Neutrophil (primary cell): ENCODE measurements around the gene ARHGAP25.

Experiments
- H3K27ac ChIP-seq: fragments of 200-600 bp; sonication (generic); 2 replicates; pipeline ENCODE4 v1.5.1; 2016; ENCODE audit warnings: mild to moderate bottlenecking, moderate library complexity
- H3K27me3 ChIP-seq: fragments of 200-600 bp; sonication (generic); 2 replicates; pipeline ENCODE4 v1.6.0; 2016; ENCODE audit warnings: mild to moderate bottlenecking
- H3K36me3 ChIP-seq: fragments of 200-600 bp; sonication (generic); 2 replicates; pipeline ENCODE4 v1.5.1; 2017
- H3K4me1 ChIP-seq, 2 experiments: fragments of 200-600 bp in 1 of 2; sonication (generic) in 1 of 2; 1 replicate in 1 of 2; 2 replicates in 1 of 2; pipeline versions ENCODE4 v1.5.1 to v1.6.1; 2013 to 2016; ENCODE audit warnings: low read depth in 1 of 2, low read length in 1 of 2, mild to moderate bottlenecking in 1 of 2, moderate library complexity in 1 of 2; ENCODE audit not compliant: control insufficient read depth in 1 of 2, insufficient read depth in 1 of 2
- H3K4me3 ChIP-seq, 2 experiments: fragments of 200-600 bp in 1 of 2; sonication (generic) in 1 of 2; 1 replicate in 1 of 2; 2 replicates in 1 of 2; pipeline ENCODE4 v1.5.1; 2013 to 2016; ENCODE audit warnings: low read depth in 1 of 2, low read length in 1 of 2, mild to moderate bottlenecking in 1 of 2, moderate library complexity in 1 of 2
- H3K9me3 ChIP-seq: fragments of 200-600 bp; sonication (generic); 2 replicates; pipeline ENCODE4 v1.5.1; 2016
- CTCF ChIP-seq: fragments of 200-600 bp; sonication (generic); IDR thresholded peaks from 2 replicates; pipeline ENCODE4 v1.5.1; 2016; ENCODE audit warnings: antibody characterized with exemption

The ARHGAP25 gene

GRCh38 chr2:68767996-68768395, 33.4 kb downstream of the ARHGAP25 start:
- Histone ChIP-seq H3K27me3 (no peaks in the 10 kb centered on the region), H3K27ac (peak overlapping the region; percentile 99), H3K4me1 (peaks cover 100% of the 10 kb centered on the region in 2 experiments), H3K9me3 (no peaks in the 10 kb centered on the region), H3K4me3 (peak overlapping the region; percentile 49 to 57), H3K36me3 (no peaks in the 10 kb centered on the region)
- TF ChIP-seq CTCF: no peak

GRCh38 chr2:68768461-68768860, 33.9 kb downstream of the ARHGAP25 start:
- Histone ChIP-seq H3K36me3 (no peaks in the 10 kb centered on the region), H3K27ac (peak overlapping the region; percentile 99), H3K4me3 (peak overlapping the region; percentile 16 to 56), H3K27me3 (no peaks in the 10 kb centered on the region), H3K9me3 (no peaks in the 10 kb centered on the region), H3K4me1 (peaks cover 100% of the 10 kb centered on the region in 2 experiments)
- no peak for TF ChIP-seq CTCF

GRCh38 chr2:68768951-68769350, 34.3 kb downstream of the ARHGAP25 start:
- no peak for TF ChIP-seq CTCF
- H3K4me3 ChIP-seq: peak overlapping the region; percentile 16 to 56
- H3K27me3 ChIP-seq: no peaks in the 10 kb centered on the region
- peak overlapping the region; percentile 99 for H3K27ac ChIP-seq
- H3K36me3 ChIP-seq: no peaks in the 10 kb centered on the region
- H3K4me1 ChIP-seq: peaks cover 100% of the 10 kb centered on the region in 2 experiments
- H3K9me3 ChIP-seq: no peaks in the 10 kb centered on the region

- H3K9me3 ChIP-seq: no peaks in the 10 kb centered on the region
- peak overlapping the region; percentile 40 to 56 for H3K4me3 ChIP-seq
- no peaks in the 10 kb centered on the region for H3K27me3 ChIP-seq
- H3K36me3 ChIP-seq: no peaks in the 10 kb centered on the region
- no peak for TF ChIP-seq CTCF
- peak overlapping the region; percentile 99 for H3K27ac ChIP-seq
- peaks cover 100% of the 10 kb centered on the region in 2 experiments for H3K4me1 ChIP-seq
Measured at GRCh38 chr2:68769586-68770270, 35.1 kb downstream of the ARHGAP25 start.

- TF ChIP-seq CTCF: no peak
- H3K27me3 ChIP-seq: no peaks in the 10 kb centered on the region
- H3K27ac ChIP-seq: peak overlapping the region; percentile 99
- H3K9me3 ChIP-seq: no peaks in the 10 kb centered on the region
- H3K36me3 ChIP-seq: no peaks in the 10 kb centered on the region
- H3K4me1 ChIP-seq: peaks cover 95 to 96% of the 10 kb centered on the region in 2 experiments
- peak overlapping the region; percentile 40 to 56 for H3K4me3 ChIP-seq
Measured at GRCh38 chr2:68770271-68771111, 35.9 kb downstream of the ARHGAP25 start.
